PC-3 (cell line): ENCODE results near the gene BACH2.

Source experiments
- CTCF ChIP-seq: fragments of 300-600 bp; sonication (generic); conservative IDR thresholded peaks from 2 replicates; pipeline ENCODE4 v1.5.1; 2017; ENCODE audit warnings: antibody characterized with exemption, low read depth, mild to moderate bottlenecking, low read length
- EZH2 ChIP-seq: fragments of 300-600 bp; sonication (generic); IDR thresholded peaks from one replicate; pipeline ENCODE4 v1.6.1; 2017; ENCODE audit warnings: antibody characterized with exemption, mild to moderate bottlenecking, low read length; ENCODE audit not compliant: unreplicated experiment

- TF ChIP-seq EZH2 (no peak), CTCF (no peak)
Observed at GRCh38 chr6:89917216-89917615, 379.4 kb downstream of the BACH2 start.
